A549 treated with CORT108297 at 1 μM for 4 hours (cell line): ENCODE measurements around the gene PPP1R3A. TPM values are rescaled to one million over a fixed set of nuclear protein-coding genes. Genes with fewer than 3 reads are reported as not detected.

Experiments used
- total RNA-seq: library from RNA; stranded (reverse); fragments of 200-300 nt; extraction: Qiagen RNA extraction; gene quantifications from 5 replicates; pipeline ENCODE4 v1.2.3, GENCODE V29; 2022

PPP1R3A gene
- not detected in 5 replicates for total RNA-seq

GRCh38 chr7:113918946-113919345 is at the start of gene PPP1R3A:
PPP1R3A (minus strand) TSS chr7:113919009; CDS start chr7:113918996, 13 bp downstream.

